ENCODE measurements around the gene BAIAP2L1. TPM values are rescaled to one million over a fixed set of nuclear protein-coding genes. Genes with fewer than 3 reads are reported as not detected.
A peak's percentile ranks its signal among the peaks of the same experiment; 100 is the strongest.

Gene BAIAP2L1
- total RNA-seq, 1 experiment from 2014 or later = 120 TPM

DNA sequence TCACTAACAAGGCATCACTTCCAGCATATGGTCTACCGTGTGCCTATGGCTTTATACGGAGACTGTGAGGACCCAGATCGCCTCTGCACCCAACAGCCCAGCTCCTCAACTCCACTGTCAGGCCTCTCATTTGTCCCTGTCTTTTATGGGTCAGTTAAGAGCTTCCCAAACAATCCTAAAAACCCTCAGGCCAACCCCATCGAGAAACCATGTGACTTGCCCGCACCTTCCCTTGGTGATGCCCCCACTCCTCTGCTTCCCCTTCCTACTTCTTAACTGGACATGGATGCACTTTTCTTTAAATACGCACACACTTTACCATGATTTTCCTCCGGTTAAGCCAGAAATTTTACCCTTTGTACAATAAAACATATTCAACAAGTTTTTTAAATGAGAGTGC lies 46.8 kb downstream of the BAIAP2L1 start:
- peak; percentile 39 for ATAC-seq
- BruUV-seq (replicated peaks) = TSS peak; percentile 52
- ChIA-PET POLR2A (no interaction called here), CTCF (interaction anchor here (1.4 kb wide), 1 partner anchor 47 kb away, joined by 4 read pairs; the partner anchor contains the start of gene BAIAP2L1)
- in situ Hi-C loops (cut with HindIII; ENCODE audit: low pct_unique_long_range_greater_than_20kb, low sequenced_read_pairs) (no loop called here), intact Hi-C loops (cut with micrococcal nuclease; ENCODE audit: unreplicated experiment) (no loop called here)
- H3K4me1 ChIP-seq (ENCODE audit: control insufficient read depth, insufficient read depth, low read length) = peaks cover 66% of the 10 kb centered on the region
- no peak for TF ChIP-seq TCF7L2 (IDR thresholded peaks at IDR 0.05; ENCODE audit: low read depth, low read length)
- TF ChIP-seq POLR2AphosphoS5 (IDR thresholded peaks at IDR 0.05; ENCODE audit: low read depth, low read length) = no peak
- TF ChIP-seq, protein P1, sequence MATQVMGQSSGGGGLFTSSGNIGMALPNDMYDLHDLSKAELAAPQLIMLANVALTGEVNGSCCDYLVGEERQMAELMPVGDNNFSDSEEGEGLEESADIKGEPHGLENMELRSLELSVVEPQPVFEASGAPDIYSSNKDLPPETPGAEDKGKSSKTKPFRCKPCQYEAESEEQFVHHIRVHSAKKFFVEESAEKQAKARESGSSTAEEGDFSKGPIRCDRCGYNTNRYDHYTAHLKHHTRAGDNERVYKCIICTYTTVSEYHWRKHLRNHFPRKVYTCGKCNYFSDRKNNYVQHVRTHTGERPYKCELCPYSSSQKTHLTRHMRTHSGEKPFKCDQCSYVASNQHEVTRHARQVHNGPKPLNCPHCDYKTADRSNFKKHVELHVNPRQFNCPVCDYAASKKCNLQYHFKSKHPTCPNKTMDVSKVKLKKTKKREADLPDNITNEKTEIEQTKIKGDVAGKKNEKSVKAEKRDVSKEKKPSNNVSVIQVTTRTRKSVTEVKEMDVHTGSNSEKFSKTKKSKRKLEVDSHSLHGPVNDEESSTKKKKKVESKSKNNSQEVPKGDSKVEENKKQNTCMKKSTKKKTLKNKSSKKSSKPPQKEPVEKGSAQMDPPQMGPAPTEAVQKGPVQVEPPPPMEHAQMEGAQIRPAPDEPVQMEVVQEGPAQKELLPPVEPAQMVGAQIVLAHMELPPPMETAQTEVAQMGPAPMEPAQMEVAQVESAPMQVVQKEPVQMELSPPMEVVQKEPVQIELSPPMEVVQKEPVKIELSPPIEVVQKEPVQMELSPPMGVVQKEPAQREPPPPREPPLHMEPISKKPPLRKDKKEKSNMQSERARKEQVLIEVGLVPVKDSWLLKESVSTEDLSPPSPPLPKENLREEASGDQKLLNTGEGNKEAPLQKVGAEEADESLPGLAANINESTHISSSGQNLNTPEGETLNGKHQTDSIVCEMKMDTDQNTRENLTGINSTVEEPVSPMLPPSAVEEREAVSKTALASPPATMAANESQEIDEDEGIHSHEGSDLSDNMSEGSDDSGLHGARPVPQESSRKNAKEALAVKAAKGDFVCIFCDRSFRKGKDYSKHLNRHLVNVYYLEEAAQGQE (IDR thresholded peaks at IDR 0.05; ENCODE audit: insufficient read depth in 1 of 2, low read depth in 2 of 2, low read length in 1 of 2) = no peak
- no peak for TF ChIP-seq SIN3A (IDR thresholded peaks at IDR 0.05; ENCODE audit: borderline replicate concordance, insufficient read depth, low read depth, low read length)
- TF ChIP-seq, protein P2, sequence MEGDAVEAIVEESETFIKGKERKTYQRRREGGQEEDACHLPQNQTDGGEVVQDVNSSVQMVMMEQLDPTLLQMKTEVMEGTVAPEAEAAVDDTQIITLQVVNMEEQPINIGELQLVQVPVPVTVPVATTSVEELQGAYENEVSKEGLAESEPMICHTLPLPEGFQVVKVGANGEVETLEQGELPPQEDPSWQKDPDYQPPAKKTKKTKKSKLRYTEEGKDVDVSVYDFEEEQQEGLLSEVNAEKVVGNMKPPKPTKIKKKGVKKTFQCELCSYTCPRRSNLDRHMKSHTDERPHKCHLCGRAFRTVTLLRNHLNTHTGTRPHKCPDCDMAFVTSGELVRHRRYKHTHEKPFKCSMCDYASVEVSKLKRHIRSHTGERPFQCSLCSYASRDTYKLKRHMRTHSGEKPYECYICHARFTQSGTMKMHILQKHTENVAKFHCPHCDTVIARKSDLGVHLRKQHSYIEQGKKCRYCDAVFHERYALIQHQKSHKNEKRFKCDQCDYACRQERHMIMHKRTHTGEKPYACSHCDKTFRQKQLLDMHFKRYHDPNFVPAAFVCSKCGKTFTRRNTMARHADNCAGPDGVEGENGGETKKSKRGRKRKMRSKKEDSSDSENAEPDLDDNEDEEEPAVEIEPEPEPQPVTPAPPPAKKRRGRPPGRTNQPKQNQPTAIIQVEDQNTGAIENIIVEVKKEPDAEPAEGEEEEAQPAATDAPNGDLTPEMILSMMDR (IDR thresholded peaks at IDR 0.05) = no peak
- peak overlapping the region; percentile 99 for H3K27ac ChIP-seq (ENCODE audit: low read length)
- no peaks in the 10 kb centered on the region for H3K27me3 ChIP-seq (ENCODE audit: control insufficient read depth, insufficient read depth, low read length)
- no peaks in the 10 kb centered on the region for H3K9me3 ChIP-seq (ENCODE audit: control insufficient read depth, insufficient read depth, low read depth, low read length)
- peak overlapping the region; percentile 10 to 41 for H3K4me3 ChIP-seq (ENCODE audit: low read depth in 2 of 2, low read length in 2 of 2)
- DNase-seq (ENCODE audit: low read depth, low spot score) = no peak
- H3K36me3 ChIP-seq (ENCODE audit: control insufficient read depth, insufficient read depth, low read length) = peaks cover 2% of the 10 kb centered on the region; the same call in 1 of the 2 replicates

DNA sequence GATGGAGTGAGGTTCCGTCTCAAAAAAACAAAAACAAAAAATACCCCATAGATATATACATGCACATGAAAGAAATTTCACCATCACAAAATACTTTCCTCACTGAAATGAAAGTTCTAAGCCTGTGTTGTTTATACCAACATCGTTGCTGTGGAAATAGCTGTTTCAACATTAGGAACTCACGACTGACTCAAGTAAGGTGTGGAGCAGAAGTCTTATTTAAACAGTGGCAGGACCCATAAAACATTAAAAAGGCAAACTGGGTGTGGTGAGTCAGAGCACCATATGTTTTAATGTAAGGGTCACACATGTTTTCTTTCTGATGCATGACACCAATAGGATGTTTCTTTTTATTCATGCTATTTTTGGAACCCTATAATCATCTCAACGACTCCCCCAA lies 48.3 kb downstream of the BAIAP2L1 start:
- H3K36me3 ChIP-seq (ENCODE audit: control insufficient read depth, insufficient read depth, low read length) = peaks cover 2% of the 10 kb centered on the region; the same call in 1 of the 2 replicates
- POLR2A ChIA-PET = no interaction called here
- H3K27ac ChIP-seq (ENCODE audit: low read length) = peak overlapping the region; percentile 96
- peak; percentile 89 for DNase-seq (ENCODE audit: low read depth, low spot score)
- no peak for ATAC-seq
- CTCF ChIA-PET = no interaction called here
- in situ Hi-C loops (cut with HindIII; ENCODE audit: low pct_unique_long_range_greater_than_20kb, low sequenced_read_pairs) = no loop called here
- no peaks in the 10 kb centered on the region for H3K9me3 ChIP-seq (ENCODE audit: control insufficient read depth, insufficient read depth, low read depth, low read length)
- no peaks in the 10 kb centered on the region for H3K27me3 ChIP-seq (ENCODE audit: control insufficient read depth, insufficient read depth, low read length)
- TSS peak; percentile 39 for BruUV-seq (replicated peaks)
- peaks cover 63% of the 10 kb centered on the region for H3K4me1 ChIP-seq (ENCODE audit: control insufficient read depth, insufficient read depth, low read length)
- TF ChIP-seq, protein P2 (IDR thresholded peaks at IDR 0.05) = no peak
- TF ChIP-seq POLR2AphosphoS5 (IDR thresholded peaks at IDR 0.05; ENCODE audit: low read depth, low read length) = 0 out of 2 replicates have a peak, but pooled peaks have one; percentile 32
- TF ChIP-seq, protein P1 (IDR thresholded peaks at IDR 0.05; ENCODE audit: insufficient read depth in 1 of 2, low read depth in 2 of 2, low read length in 1 of 2) = no peak
- no peak overlapping the region for H3K4me3 ChIP-seq (ENCODE audit: low read depth in 2 of 2, low read length in 2 of 2)
- intact Hi-C loops (cut with micrococcal nuclease; ENCODE audit: unreplicated experiment) = no loop called here

All from Panc1 (cell line).